Erythroblast (primary cell): Measurements from ENCODE around the gene ADGRL1.
"Not testable (repeated sequence)": the region's sequence is repeated elsewhere in the genome, so short reads cannot be mapped to it uniquely, and the experiment has no call there.

Source experiments
- GATA1 ChIP-seq: IDR thresholded peaks from 2 replicates; pipeline ENCODE4 v1.6.1; 2011; ENCODE audit warnings: low read depth, mild to moderate bottlenecking, control low read depth, low read length, moderate library complexity
- POLR2A ChIP-seq: IDR thresholded peaks from 2 replicates; pipeline ENCODE4 v1.6.1; 2011; ENCODE audit warnings: mild to moderate bottlenecking, low read length

- not testable (repeated sequence) for TF ChIP-seq POLR2A, GATA1
Observed at GRCh38 chr19:14204219-14204618, 1.8 kb downstream of the ADGRL1 start.
